Liver (tissue), 9 donors: ENCODE measurements around the gene PTBP3. TPM values are rescaled to one million over a fixed set of nuclear protein-coding genes. Genes with fewer than 3 reads are reported as not detected.
"Not testable (repeated sequence)": the region's sequence is repeated elsewhere in the genome, so short reads cannot be mapped to it uniquely, and the experiment has no call there.

Experiments
- DNase-seq: peaks from one replicate; pipeline ENCODE4 v3.0.0-alpha.2; 2017; ENCODE audit warnings: low spot score
- H3K27ac ChIP-seq, 2 donors: one replicate each; pipeline ENCODE4 v1.7.0; 2013; ENCODE audit warnings: inconsistent platforms in 2 of 2, low read length in 2 of 2, control low read depth in 1 of 2, low read depth in 1 of 2, mild to moderate bottlenecking in 1 of 2
- H3K27me3 ChIP-seq, 4 donors: one replicate each; pipeline versions ENCODE4 v1.6.1 to v1.7.0; 2013; ENCODE audit warnings: low read length in 3 of 4, inconsistent platforms in 1 of 4, mild to moderate bottlenecking in 1 of 4, moderate library complexity in 1 of 4; ENCODE audit not compliant: control insufficient read depth in 4 of 4, insufficient read depth in 4 of 4
- H3K36me3 ChIP-seq, 4 donors: one replicate each; pipeline versions ENCODE4 v1.6.1 to v1.7.0; 2013; ENCODE audit warnings: low read length in 3 of 4, mild to moderate bottlenecking in 3 of 4, low read depth in 1 of 4, moderate library complexity in 1 of 4; ENCODE audit not compliant: control insufficient read depth in 4 of 4, insufficient read depth in 3 of 4
- H3K4me1 ChIP-seq, 4 donors: one replicate each; pipeline versions ENCODE4 v1.6.1 to v1.7.0; 2013; ENCODE audit warnings: low read length in 3 of 4, mild to moderate bottlenecking in 3 of 4, moderate library complexity in 1 of 4; ENCODE audit not compliant: control insufficient read depth in 4 of 4, insufficient read depth in 4 of 4
- H3K4me3 ChIP-seq, 3 donors: one replicate each; pipeline versions ENCODE4 v1.6.1 to v1.7.0; 2013; ENCODE audit warnings: low read length in 3 of 3, control low read depth in 1 of 3, low read depth in 1 of 3, mild to moderate bottlenecking in 1 of 3
- H3K9ac ChIP-seq, 2 donors: one replicate each; pipeline ENCODE4 v1.7.0; 2013; ENCODE audit warnings: low read length in 2 of 2, mild to moderate bottlenecking in 2 of 2, moderate library complexity in 2 of 2, control low read depth in 1 of 2, low read depth in 1 of 2
- H3K9me3 ChIP-seq, 4 donors: one replicate each; pipeline versions ENCODE4 v1.6.1 to v1.7.0; 2013; ENCODE audit warnings: low read length in 3 of 4; ENCODE audit not compliant: control insufficient read depth in 4 of 4
- EGR1 ChIP-seq, 2 donors: IDR thresholded peaks; 2 replicates each; pipeline ENCODE4 v1.6.1; 2016 to 2018; ENCODE audit warnings: antibody characterized with exemption in 2 of 2, low read depth in 2 of 2
- FOXA1 ChIP-seq: IDR thresholded peaks from 2 replicates; pipeline ENCODE4 v1.6.1; 2016; ENCODE audit warnings: antibody characterized with exemption
- GABPA ChIP-seq, 2 donors: IDR thresholded peaks in 1 of 2; conservative IDR thresholded peaks in 1 of 2; 2 replicates each; pipeline ENCODE4 v1.6.1; 2016; ENCODE audit warnings: antibody characterized with exemption in 2 of 2, mild to moderate bottlenecking in 1 of 2, moderate library complexity in 1 of 2
- HNF4A ChIP-seq, 2 donors: conservative IDR thresholded peaks; 2 replicates each; pipeline ENCODE4 v1.6.1; 2016; ENCODE audit warnings: antibody characterized with exemption in 2 of 2, mild to moderate bottlenecking in 2 of 2
- HNF4G ChIP-seq: IDR thresholded peaks from 2 replicates; pipeline ENCODE4 v1.6.1; 2016; ENCODE audit warnings: antibody characterized with exemption
- JUND ChIP-seq, 2 donors: IDR thresholded peaks; 2 replicates each; pipeline ENCODE4 v1.6.1; 2016; ENCODE audit warnings: antibody characterized with exemption in 2 of 2
- MAX ChIP-seq: IDR thresholded peaks from 2 replicates; pipeline ENCODE4 v1.6.1; 2016; ENCODE audit warnings: antibody characterized with exemption
- NR2F2 ChIP-seq: IDR thresholded peaks from 2 replicates; pipeline ENCODE4 v1.6.1; 2016; ENCODE audit warnings: antibody characterized with exemption
- RXRA ChIP-seq, 2 donors: IDR thresholded peaks; 2 replicates each; pipeline ENCODE4 v1.6.1; 2017 to 2018; ENCODE audit warnings: antibody characterized with exemption in 2 of 2, mild to moderate bottlenecking in 1 of 2
- SP1 ChIP-seq: IDR thresholded peaks from 2 replicates; pipeline ENCODE4 v1.6.1; 2018; ENCODE audit warnings: antibody characterized with exemption, mild to moderate bottlenecking
- TAF1 ChIP-seq: conservative IDR thresholded peaks from 2 replicates; pipeline ENCODE4 v1.6.1; 2016; ENCODE audit warnings: antibody characterized with exemption, mild to moderate bottlenecking
- YY1 ChIP-seq: IDR thresholded peaks from 2 replicates; pipeline ENCODE4 v1.6.1; 2016; ENCODE audit warnings: antibody characterized with exemption, mild to moderate bottlenecking
- WGBS: extraction: QIAGEN DNeasy Blood & Tissue Kit; methylation state at CpG from one replicate; pipeline ENCODE4 v1.1.7; 2013; 5-methylcytosine and 5-hydroxymethylcytosine counted together
- polyA plus RNA-seq, 2 donors: library from polyadenylated mRNA; stranded (reverse) in 1 of 2; unstranded in 1 of 2; fragments of 200-250 nt in 1 of 2; fragments of >200 nt in 1 of 2; fragmentation: Nextera tagmentation in 1 of 2; extraction: Ambion mirVana in 1 of 2; gene quantifications; one replicate each; pipeline versions ENCODE4 v1.2.1 to v1.2.3, GENCODE V29; 2013 to 2015
- total RNA-seq, 2 donors: library from RNA; depleted of rRNA; stranded (reverse); fragments of >200 nt; gene quantifications; one replicate each; pipeline ENCODE4 v1.2.3, GENCODE V29; 2014
- TF ChIP-seq, protein P1 (sequence below): IDR thresholded peaks from 2 replicates; pipeline ENCODE4 v1.6.1; 2016; ENCODE audit warnings: antibody characterized with exemption
- TF ChIP-seq, protein P2 (sequence below): fragments of 150-350 bp; IDR thresholded peaks from 2 replicates; pipeline ENCODE4 v1.5.1; 2017; ENCODE audit warnings: improper control_type of control experiment, low read depth, low read length; ENCODE audit not compliant: missing input control
- TF ChIP-seq, protein P3 (sequence below): IDR thresholded peaks from 2 replicates; pipeline ENCODE4 v1.6.1; 2016; ENCODE audit warnings: antibody characterized with exemption, mild to moderate bottlenecking
- TF ChIP-seq, protein P4 (sequence below): IDR thresholded peaks from 2 replicates; pipeline ENCODE4 v1.6.1; 2016; ENCODE audit warnings: antibody characterized with exemption
- donor health status: healthy.
- donor health status: healthy.
- donor health status: healthy.
- donor health status: healthy.
- donor health status: healthy.

PTBP3 gene
- total and polyA plus RNA-seq, 4 donors, result 4.3 to 34.1 (median 9.2) TPM

- Histone ChIP-seq H3K27me3 (no peaks in the 10 kb centered on the region), H3K9ac (no peak overlapping the region), H3K36me3 (no peaks in the 10 kb centered on the region), H3K4me1 (peaks cover 0 to 3% (median 0%) of the 10 kb centered on the region in 4 donors), H3K9me3 (peaks cover 0 to 4% (median 1%) of the 10 kb centered on the region in 4 donors), H3K27ac (no peak overlapping the region), H3K4me3 (no peak overlapping the region)
- TF ChIP-seq RXRA (IDR thresholded peaks at IDR 0.05), result no peak
- no peak for TF ChIP-seq YY1
- TF ChIP-seq SP1, result no peak
- TF ChIP-seq, protein P1, sequence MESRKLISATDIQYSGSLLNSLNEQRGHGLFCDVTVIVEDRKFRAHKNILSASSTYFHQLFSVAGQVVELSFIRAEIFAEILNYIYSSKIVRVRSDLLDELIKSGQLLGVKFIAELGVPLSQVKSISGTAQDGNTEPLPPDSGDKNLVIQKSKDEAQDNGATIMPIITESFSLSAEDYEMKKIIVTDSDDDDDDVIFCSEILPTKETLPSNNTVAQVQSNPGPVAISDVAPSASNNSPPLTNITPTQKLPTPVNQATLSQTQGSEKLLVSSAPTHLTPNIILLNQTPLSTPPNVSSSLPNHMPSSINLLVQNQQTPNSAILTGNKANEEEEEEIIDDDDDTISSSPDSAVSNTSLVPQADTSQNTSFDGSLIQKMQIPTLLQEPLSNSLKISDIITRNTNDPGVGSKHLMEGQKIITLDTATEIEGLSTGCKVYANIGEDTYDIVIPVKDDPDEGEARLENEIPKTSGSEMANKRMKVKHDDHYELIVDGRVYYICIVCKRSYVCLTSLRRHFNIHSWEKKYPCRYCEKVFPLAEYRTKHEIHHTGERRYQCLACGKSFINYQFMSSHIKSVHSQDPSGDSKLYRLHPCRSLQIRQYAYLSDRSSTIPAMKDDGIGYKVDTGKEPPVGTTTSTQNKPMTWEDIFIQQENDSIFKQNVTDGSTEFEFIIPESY, result no peak
- TF ChIP-seq, protein P2, sequence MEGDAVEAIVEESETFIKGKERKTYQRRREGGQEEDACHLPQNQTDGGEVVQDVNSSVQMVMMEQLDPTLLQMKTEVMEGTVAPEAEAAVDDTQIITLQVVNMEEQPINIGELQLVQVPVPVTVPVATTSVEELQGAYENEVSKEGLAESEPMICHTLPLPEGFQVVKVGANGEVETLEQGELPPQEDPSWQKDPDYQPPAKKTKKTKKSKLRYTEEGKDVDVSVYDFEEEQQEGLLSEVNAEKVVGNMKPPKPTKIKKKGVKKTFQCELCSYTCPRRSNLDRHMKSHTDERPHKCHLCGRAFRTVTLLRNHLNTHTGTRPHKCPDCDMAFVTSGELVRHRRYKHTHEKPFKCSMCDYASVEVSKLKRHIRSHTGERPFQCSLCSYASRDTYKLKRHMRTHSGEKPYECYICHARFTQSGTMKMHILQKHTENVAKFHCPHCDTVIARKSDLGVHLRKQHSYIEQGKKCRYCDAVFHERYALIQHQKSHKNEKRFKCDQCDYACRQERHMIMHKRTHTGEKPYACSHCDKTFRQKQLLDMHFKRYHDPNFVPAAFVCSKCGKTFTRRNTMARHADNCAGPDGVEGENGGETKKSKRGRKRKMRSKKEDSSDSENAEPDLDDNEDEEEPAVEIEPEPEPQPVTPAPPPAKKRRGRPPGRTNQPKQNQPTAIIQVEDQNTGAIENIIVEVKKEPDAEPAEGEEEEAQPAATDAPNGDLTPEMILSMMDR, result no peak
- no peak for TF ChIP-seq MAX
- no peak for TF ChIP-seq JUND (IDR thresholded peaks at IDR 0.05)
- TF ChIP-seq HNF4A (conservative IDR thresholded peaks at IDR 0.05), result no peak
- TF ChIP-seq, protein P3, sequence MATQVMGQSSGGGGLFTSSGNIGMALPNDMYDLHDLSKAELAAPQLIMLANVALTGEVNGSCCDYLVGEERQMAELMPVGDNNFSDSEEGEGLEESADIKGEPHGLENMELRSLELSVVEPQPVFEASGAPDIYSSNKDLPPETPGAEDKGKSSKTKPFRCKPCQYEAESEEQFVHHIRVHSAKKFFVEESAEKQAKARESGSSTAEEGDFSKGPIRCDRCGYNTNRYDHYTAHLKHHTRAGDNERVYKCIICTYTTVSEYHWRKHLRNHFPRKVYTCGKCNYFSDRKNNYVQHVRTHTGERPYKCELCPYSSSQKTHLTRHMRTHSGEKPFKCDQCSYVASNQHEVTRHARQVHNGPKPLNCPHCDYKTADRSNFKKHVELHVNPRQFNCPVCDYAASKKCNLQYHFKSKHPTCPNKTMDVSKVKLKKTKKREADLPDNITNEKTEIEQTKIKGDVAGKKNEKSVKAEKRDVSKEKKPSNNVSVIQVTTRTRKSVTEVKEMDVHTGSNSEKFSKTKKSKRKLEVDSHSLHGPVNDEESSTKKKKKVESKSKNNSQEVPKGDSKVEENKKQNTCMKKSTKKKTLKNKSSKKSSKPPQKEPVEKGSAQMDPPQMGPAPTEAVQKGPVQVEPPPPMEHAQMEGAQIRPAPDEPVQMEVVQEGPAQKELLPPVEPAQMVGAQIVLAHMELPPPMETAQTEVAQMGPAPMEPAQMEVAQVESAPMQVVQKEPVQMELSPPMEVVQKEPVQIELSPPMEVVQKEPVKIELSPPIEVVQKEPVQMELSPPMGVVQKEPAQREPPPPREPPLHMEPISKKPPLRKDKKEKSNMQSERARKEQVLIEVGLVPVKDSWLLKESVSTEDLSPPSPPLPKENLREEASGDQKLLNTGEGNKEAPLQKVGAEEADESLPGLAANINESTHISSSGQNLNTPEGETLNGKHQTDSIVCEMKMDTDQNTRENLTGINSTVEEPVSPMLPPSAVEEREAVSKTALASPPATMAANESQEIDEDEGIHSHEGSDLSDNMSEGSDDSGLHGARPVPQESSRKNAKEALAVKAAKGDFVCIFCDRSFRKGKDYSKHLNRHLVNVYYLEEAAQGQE, result no peak
- TF ChIP-seq NR2F2, result no peak
- no peak for TF ChIP-seq TAF1
- TF ChIP-seq GABPA (IDR thresholded peaks at IDR 0.05 in 1 of 2, conservative IDR thresholded peaks at IDR 0.05 in 1 of 2), result no peak
- TF ChIP-seq, protein P4, sequence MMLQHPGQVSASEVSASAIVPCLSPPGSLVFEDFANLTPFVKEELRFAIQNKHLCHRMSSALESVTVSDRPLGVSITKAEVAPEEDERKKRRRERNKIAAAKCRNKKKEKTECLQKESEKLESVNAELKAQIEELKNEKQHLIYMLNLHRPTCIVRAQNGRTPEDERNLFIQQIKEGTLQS, result no peak
- no peak for TF ChIP-seq HNF4G
- TF ChIP-seq FOXA1, result no peak
- TF ChIP-seq EGR1 (IDR thresholded peaks at IDR 0.05; ENCODE audit: low read depth in 2 of 2), result no peak
- no peak for DNase-seq
- over 99% methylated on average over 6 of the region's 6 CpGs for WGBS
Observed at GRCh38 chr9:112283582-112284253, 49.7 kb downstream of the PTBP3 start.

- H3K27ac ChIP-seq, H3K4me1 ChIP-seq, H3K9ac ChIP-seq, H3K9me3 ChIP-seq, H3K36me3 ChIP-seq, H3K4me3 ChIP-seq, DNase-seq, H3K27me3 ChIP-seq: not testable (repeated sequence)
- 98% methylated on average over 3 of the region's 3 CpGs for WGBS
Observed at GRCh38 chr9:112282841-112283240, 50.6 kb downstream of the PTBP3 start.
